ES-I3 (cell line): ENCODE results near the gene HPS6.
"Not testable (repeated sequence)": the region's sequence is repeated elsewhere in the genome, so short reads cannot be mapped to it uniquely, and the experiment has no call there.

Experiments
- H3K36me3 ChIP-seq: 2 replicates; pipeline ENCODE4 v1.6.1; 2013; ENCODE audit warnings: mild to moderate bottlenecking, low read length, control low read depth, moderate library complexity; ENCODE audit not compliant: insufficient read depth
- H3K4me1 ChIP-seq: 2 replicates; pipeline ENCODE4 v1.6.1; 2013; ENCODE audit warnings: mild to moderate bottlenecking, control low read depth, low read length; ENCODE audit not compliant: insufficient read depth
- H3K9ac ChIP-seq: 2 replicates; pipeline ENCODE4 v1.6.1; 2013; ENCODE audit warnings: low read depth, mild to moderate bottlenecking, low read length, moderate library complexity
- H3K9me3 ChIP-seq: 2 replicates; pipeline ENCODE4 v1.6.1; 2013; ENCODE audit warnings: mild to moderate bottlenecking, low read length, moderate library complexity; ENCODE audit not compliant: control insufficient read depth, insufficient read depth

The HPS6 gene

GRCh38 chr10:102064868-102065560 is at the start of gene HPS6:
Gene HPS6 (plus strand): TSS chr10:102065349. CDS start chr10:102065475, 126 bp downstream.
- Histone ChIP-seq H3K4me1 (no peaks in the 10 kb centered on the region), H3K9ac (peak within 1 kb of the TSS; percentile 96), H3K36me3 (no peaks in the 10 kb centered on the region), H3K9me3 (no peaks in the 10 kb centered on the region)

DNA sequence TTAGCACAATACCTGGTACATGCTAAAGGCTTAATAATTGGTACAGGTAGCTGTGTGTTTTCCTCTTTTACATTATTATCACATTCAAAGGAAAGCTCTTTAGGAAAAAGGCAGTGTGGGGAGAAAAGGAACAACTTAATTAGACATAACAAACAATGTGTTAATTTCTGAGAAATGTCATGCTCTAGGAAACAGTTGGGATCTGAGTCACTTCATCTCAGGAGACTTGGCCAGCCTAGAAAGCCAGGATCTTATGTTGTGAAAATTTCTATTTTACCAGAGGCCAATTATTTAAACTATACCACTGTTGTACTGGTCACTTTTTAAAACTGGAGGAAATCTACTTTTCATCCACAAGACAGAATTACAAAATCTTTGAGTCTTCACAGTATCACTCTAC is 48.7 kb upstream of the HPS6 start:
- Histone ChIP-seq H3K36me3 (0 out of 2 replicates have a peak, but pooled peaks cover 3% of the 10 kb centered on the region), H3K9me3 (no peaks in the 10 kb centered on the region), H3K4me1 (no peaks in the 10 kb centered on the region), H3K9ac (no peak overlapping the region)

DNA sequence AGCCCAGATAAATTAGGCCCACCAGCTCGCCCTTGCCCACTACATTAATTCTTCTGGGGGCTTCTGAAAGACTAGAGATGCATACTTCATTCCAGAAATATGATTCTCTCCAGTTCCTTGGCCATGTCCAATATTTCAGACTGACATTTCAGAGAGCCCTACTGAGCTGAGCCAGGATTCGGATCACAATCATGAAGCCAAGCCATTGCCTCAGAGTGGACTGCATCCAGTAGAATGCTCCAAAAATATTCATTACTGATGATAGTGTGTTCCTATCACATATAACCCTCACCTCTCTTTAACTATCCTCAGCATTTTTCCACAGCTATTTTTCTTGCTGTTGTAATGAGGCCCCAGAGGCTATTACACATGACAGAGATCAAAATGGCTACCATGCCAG is 47.9 kb upstream of the HPS6 start:
- Histone ChIP-seq H3K36me3 (0 out of 2 replicates have a peak, but pooled peaks cover 3% of the 10 kb centered on the region), H3K9ac (no peak overlapping the region), H3K9me3 (no peaks in the 10 kb centered on the region), H3K4me1 (no peaks in the 10 kb centered on the region)

GRCh38 chr10:102020938-102021337 is 44.2 kb upstream of the HPS6 start:
- Histone ChIP-seq H3K4me1 (no peaks in the 10 kb centered on the region), H3K36me3 (peaks cover 6% of the 10 kb centered on the region; the same call in 1 of the 2 replicates), H3K9ac (no peak overlapping the region), H3K9me3 (no peaks in the 10 kb centered on the region)

DNA sequence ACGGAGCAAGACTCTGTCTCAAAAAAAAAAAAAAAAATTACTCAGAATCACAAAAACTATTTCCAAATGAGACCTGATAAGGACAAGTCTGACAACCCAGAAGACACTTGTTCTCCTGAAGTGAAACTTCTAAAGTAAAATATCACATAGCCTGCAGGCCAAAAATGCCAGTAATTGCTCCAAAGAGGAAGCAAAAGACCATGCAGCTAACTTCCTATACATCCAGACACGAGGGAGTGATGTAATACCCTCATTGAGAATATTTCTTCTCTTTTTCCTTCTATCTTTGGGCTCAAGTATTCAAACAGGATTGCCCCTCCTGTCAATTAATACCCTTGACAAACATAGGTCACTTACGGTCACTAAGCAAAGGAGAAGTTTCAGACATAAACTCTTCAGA is 40.4 kb upstream of the HPS6 start:
- Histone ChIP-seq H3K9ac (no peak overlapping the region), H3K36me3 (peaks cover 3% of the 10 kb centered on the region; the same call in 1 of the 2 replicates), H3K9me3 (no peaks in the 10 kb centered on the region), H3K4me1 (no peaks in the 10 kb centered on the region)

- Histone ChIP-seq H3K9me3 (no peaks in the 10 kb centered on the region), H3K36me3 (peaks cover 3% of the 10 kb centered on the region; the same call in 1 of the 2 replicates), H3K9ac (no peak overlapping the region), H3K4me1 (no peaks in the 10 kb centered on the region)
Observed at GRCh38 chr10:102027261-102027660, 37.9 kb upstream of the HPS6 start.

DNA sequence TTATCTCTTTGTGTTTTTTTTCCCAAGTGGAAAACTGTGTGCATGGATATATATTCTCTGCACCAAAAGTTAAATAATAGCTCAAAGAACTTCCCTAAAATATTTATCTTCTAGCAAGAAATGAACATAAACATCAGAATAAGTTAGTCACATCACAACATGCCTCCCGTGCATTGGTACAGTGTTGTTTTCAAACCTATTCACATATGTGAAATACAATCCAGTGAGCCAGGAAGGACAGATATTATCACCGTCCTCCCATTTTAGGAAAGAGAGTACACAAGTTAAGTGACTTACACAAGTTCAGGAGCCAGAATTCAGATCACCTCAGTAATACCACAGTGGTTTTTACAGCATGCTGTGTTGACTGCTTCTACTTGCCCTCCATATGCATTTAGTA is 31.4 kb upstream of the HPS6 start:
- H3K9me3 ChIP-seq, result no peaks in the 10 kb centered on the region
- H3K36me3 ChIP-seq, result peaks cover 8% of the 10 kb centered on the region; the same call in 1 of the 2 replicates
- H3K4me1 ChIP-seq, result no peaks in the 10 kb centered on the region
- H3K9ac ChIP-seq, result no peak overlapping the region

DNA sequence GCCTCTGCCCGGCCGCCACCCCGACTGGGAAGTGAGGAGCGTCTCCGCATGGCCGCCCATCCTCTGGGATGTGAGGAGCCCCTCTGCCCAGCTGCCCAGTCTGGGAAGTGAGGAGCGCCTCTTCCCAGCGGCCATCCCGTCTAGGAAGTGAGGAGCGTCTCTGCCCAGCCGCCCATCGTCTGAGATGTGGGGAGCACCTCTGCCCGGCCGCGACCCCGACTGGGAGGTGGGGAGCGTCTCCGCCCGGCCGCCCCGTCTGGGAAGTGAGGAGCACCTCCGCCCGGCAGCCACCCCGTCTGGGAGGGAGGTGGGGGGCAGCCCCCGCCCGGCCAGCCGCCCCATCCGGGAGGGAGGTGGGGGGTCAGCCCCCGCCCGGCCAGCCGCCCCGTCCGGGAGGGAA is 29.3 kb upstream of the HPS6 start:
- H3K4me1 ChIP-seq, H3K9ac ChIP-seq, H3K36me3 ChIP-seq, H3K9me3 ChIP-seq: not testable (repeated sequence)

DNA sequence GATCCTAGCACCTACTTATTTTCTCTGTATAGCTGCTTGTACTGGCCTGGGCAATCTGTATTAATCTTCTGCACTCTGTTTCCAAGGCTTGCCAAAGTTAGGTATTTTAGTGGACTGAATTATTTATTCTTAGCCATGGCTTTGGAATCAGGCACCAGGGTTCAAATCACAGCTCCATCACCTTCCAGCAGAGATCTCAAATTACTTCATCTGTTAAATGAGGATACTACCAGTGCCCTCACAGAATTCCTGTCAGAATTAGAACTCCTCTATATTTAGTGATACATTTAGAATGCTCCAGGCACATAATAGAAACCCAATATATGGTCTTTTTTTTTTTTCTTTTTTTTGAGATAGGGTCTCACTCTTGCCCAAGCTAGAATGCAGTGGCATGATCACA is 26.7 kb upstream of the HPS6 start:
- Histone ChIP-seq H3K9ac (no peak overlapping the region), H3K36me3 (0 out of 2 replicates have a peak, but pooled peaks cover 3% of the 10 kb centered on the region), H3K9me3 (no peaks in the 10 kb centered on the region), H3K4me1 (no peaks in the 10 kb centered on the region)

- Histone ChIP-seq H3K9ac (no peak overlapping the region), H3K36me3 (0 out of 2 replicates have a peak, but pooled peaks cover 3% of the 10 kb centered on the region), H3K9me3 (no peaks in the 10 kb centered on the region), H3K4me1 (no peaks in the 10 kb centered on the region)
Observed at GRCh38 chr10:102040305-102041050, 24.7 kb upstream of the HPS6 start.

DNA sequence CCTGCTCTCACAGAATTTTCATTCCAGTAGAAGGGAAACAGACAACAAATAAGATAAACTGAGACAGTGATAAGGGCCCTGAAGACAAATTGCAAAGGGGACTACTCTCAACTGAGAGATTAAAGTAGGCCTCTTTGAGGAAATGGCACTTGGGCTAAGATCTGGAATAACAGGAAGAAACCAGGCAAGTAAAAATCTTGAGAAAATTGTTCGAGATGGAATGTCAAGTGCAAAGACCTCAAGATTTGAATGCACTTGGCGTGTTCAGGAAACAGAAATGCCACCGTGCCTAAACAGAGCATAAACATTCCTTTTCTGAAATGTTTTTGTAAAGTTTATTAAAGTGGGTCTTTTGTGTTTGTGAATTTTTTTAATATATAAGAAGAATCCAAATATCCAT is 19.9 kb upstream of the HPS6 start:
- Histone ChIP-seq H3K9me3 (no peaks in the 10 kb centered on the region), H3K36me3 (no peaks in the 10 kb centered on the region), H3K4me1 (no peaks in the 10 kb centered on the region), H3K9ac (no peak overlapping the region)

GRCh38 chr10:102046095-102046494 is 19.1 kb upstream of the HPS6 start:
- Histone ChIP-seq H3K36me3 (no peaks in the 10 kb centered on the region), H3K9me3 (no peaks in the 10 kb centered on the region), H3K4me1 (no peaks in the 10 kb centered on the region), H3K9ac (no peak overlapping the region)

DNA sequence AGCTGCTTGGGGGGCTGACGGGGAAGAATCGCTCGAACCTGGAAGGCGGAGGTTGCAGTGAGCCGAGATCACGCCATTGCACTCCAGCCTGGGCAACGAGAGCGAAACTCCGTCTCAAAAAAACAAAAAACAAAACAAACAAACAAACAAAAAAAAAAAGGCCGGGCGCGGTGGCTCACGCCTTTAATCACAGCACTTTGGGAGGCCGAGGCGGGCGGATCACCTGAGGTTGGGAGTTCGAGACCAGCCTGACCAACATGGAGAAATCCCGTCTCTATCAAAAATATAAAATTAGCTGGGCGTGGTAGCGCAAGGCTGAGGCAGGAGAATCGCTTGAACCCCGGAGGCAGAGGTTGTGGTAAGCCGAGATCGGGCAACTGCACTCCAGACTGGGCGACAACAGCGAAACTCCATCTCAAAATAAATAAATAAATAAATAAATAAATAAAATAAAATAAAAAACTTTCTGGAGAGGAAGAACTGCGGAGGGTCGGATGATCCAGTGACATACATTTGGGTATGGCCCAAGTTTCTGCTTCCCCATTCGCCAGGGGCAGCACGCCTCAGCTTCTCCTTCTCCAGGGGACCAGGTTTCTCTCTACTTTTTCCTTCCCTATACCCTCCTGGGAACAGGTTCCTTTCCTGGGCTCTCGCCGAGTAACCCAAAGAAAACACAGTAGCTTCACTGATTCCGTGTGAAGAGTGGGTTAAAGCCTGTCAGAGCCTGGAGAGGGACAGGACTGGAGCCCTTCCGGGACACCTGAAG is 10.1 kb upstream of the HPS6 start:
- not testable (repeated sequence) for H3K36me3 ChIP-seq, H3K4me1 ChIP-seq, H3K9me3 ChIP-seq
- peak overlapping the region; percentile 88 for H3K9ac ChIP-seq

GRCh38 chr10:102055647-102056419 is 9.3 kb upstream of the HPS6 start, which contains the start of gene ARMH3:
Gene ARMH3 (minus strand): TSS chr10:102056173. CDS start chr10:102040114, 16,059 bp downstream.
- peak within 1 kb of the TSS; percentile 88 for H3K9ac ChIP-seq
- H3K36me3 ChIP-seq, result no peaks in the 10 kb centered on the region
- H3K4me1 ChIP-seq, result peaks cover 10% of the 10 kb centered on the region; the same call in 1 of the 2 replicates
- no peaks in the 10 kb centered on the region for H3K9me3 ChIP-seq
